HG02763 (cell line): ENCODE data around the gene COL4A3.
"Not testable (repeated sequence)": the region's sequence is repeated elsewhere in the genome, so short reads cannot be mapped to it uniquely, and the experiment has no call there.

Experiments used
- ATAC-seq: cut with Tn5 transposase; IDR thresholded peaks from one replicate; pipeline ENCODE4 v1.9.1; 2021; ENCODE audit warnings: mild to moderate bottlenecking, moderate library complexity; ENCODE audit not compliant: unreplicated experiment

Gene COL4A3

DNA sequence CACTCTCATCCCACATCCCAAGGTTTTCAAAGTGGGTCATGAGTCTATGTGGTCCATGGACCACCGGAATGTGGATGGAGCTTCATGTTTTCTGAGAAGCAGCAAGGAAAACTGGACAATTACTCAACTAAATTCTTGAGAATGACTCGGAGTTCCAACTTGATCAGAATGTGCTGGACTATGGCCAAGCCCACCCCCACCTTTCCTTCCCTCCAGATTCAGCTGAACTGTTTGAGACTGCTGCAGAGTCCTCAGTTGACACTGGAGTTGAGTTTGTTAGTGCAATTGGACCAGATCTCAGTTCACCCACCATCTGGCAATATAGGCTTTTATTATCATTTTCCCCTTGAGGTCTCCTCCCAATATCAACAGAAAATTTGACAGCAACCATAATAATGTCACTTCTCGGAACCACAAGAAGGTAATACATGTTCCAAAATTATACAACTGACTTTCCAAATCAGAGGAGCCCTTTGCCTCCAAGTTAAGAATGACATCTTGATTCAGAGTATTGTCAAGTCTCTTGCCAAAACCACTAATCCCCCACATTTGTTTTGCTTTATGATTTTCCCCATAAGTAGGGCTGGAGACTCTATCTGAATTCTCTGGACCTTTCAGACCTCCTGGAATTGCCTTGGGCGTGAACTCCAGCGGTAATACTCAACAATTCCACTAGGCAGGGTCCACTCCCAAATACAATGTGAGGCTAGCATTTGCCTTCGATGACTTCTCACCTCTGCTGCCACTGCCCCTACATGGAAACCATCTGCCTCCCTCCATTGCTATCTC lies 9.2 kb upstream of the COL4A3 start:
- no peak for ATAC-seq

DNA sequence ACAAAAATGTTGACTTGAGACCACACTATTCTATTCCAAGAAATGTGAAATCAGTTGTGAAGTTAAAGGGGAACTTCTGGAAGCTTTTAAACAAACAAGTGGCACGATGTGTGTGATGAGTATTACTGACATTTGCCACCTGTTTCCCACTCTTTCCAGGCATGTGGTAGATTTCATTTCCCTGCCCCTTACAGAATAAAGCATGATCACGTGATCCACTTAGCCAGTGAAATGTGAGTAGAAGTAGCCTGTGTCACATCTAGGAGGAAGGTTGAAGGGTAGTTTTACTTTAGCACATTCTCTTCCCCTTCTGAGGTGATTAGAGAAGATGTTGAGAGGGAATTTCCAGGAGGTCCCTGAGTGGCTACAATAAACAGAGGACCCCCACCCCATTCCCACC lies 4.3 kb upstream of the COL4A3 start:
- ATAC-seq = no peak

DNA sequence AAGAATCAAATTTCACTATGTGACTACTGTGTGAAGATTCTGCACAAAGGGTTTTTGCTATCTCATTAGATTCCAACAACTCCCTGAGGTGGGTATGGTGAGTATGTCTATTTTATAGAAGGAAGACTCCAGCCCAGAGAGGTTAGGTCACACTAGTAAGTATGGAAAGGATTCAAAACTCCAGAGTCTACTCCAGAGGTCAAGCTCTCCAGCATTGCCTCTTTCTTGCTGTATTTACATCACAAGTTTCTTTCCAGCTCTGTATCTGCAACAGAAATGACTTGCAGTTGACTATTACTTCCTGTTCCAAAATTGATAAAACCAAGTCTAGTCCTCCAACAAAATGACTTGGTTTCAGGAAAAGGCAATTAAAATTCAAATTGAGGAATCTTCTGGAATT lies 2.5 kb upstream of the COL4A3 start:
- no peak for ATAC-seq

DNA sequence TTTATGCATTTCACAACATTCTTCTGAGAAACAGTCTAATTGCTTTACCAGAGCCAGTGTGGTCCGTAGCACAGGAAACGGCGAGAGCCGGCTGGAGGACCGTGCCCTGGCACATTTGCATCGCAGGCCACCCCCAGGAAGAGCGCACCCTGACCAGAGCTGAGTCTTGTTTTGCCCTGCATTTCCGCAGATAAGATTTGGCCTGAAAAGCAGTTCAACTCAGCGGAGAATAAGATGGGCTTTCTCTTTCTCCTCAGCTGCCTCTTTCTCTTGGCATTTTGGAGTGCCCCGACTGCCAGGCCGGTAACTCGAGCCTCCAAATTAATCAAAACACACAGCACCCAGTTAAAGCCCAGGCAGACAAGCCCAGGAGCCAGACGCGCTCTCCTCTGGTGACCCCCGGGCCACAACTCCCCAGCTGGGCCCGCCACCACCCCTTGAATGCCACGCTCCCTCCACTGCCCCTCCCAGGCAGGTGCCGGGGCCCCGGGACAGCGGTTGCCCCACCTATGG lies 883 bp upstream of the COL4A3 start:
- ATAC-seq = peak; percentile 73

DNA sequence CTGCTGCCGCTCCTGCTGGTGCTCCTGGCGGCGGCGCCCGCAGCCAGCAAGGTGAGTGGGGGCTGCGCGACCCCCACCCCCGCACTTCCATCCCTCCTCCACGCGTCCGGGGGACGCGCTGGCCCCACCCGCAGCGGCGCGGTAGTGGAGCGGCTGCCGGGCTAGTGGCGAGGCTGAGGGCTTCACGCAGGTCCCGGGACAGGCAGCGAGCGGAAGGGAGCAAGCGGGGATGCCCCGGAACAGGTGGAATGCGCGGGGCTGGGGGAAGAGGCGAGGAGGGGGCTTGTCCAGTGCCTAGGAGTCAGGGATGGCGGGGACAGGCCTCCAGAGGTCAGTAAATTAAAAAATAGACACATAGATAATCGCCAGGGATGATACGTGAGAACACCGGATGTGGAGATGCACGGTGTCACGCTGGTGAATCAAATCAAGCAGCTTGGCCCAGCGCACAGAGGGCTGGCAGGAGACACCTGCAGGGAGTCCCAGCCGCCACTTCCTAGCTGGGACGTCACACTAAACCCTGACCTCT lies 403 bp downstream of the COL4A3 start:
- ATAC-seq = peak; percentile 56

DNA sequence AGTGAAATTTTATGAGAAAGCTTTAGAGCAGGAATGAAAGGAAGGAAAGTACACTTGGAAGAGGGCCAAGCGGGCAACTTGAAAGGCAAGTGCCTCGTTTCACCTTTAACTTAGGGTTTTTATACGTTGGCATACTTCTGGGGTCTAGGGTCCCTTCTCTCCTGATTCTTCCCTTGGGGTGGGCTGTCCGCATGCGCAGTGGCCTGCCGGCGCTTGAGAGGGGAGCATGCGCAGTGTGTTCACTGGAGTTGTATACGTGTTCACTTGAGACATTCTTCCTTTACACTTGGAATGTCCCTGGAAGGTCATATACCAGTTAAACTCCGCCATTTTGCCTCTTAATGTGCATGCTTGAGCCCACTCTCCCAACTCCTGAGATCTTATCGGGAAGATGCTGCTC lies 7.4 kb downstream of the COL4A3 start:
- ATAC-seq = not testable (repeated sequence)

DNA sequence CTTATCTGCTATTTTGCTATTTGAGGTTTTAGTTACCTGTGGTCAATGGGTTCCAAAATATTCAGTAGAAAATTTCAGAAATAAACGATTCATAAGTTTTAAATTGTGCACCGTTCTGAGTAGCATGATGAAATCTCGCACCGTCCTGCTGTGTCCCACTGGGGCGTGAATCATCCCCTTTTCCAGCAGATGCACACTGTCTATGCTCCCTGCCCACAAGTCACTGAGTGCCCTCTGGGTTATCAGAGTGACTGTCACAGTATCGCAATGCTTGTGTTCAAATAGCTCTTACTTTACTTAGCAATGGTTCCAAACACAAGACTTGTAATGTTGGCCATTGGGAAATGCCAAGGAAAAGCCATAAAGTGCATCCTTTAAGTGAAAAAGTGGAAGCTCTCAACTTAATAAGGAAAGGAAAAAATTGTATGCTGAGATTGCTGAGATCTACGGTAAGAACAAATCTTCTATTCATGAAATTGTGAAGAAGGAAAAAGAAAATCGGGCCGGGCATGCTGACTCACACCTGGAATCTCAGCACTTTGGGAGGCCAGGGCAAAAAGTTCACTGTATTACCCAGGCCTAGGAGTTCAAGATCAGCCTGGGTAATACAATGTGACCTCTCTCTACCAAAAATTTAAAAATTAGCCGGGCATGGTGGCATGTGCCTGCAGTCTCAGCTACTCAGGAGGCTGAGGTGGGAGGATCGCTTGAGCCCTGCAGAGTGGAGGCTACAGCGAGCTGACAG lies 13.3 kb downstream of the COL4A3 start:
- ATAC-seq = no peak

DNA sequence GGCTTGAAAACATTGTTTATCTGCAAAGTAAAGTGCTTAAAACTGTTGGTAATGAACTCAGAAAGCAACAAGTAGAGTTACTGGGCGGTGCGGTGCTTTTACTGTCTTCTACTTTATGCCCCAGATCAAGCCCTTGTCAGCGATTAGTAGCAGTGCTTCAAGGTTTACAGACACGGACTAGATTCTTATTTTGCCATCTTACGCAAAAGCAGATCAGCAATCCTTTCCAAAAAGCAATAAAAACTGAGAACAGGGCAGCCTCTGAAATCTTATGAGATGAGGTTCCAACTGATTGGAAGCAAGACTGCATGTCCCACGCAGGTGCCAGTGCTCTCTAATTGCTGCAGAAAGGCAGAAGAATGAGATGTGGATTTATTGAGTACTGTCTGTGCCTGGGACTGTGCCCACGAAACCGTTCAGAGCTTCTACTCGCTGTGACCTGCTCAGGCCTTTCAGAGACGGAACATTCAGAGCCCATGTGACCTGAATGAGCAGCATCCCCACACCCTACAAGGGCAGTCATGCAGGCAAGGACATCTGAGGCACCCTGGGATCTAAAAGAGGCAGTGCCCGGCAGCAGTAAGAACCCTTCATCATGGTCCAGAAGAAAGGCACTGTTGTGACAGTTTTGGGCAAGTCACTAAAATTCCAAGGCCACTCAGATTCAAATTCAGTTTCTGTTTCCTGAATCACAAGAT lies 15.7 kb downstream of the COL4A3 start:
- no peak for ATAC-seq

DNA sequence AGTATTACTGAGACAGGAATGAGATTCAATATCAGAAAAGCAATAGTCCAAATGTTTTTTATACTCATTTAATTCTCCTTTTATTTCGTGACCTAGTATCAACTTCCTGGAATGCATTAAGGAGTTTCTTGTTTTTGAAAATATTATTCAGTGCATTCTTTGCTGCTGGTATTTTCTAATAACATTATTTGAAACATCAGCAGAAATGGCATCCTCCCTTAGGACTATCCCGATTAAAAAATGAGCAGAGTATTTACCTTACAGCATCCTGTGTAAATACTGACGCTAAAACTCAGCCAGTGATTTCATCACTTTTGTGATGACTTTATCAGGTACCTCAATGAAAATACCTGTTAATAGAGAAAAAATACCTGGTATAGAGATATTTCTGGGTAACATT lies 16.3 kb downstream of the COL4A3 start:
- no peak for ATAC-seq

DNA sequence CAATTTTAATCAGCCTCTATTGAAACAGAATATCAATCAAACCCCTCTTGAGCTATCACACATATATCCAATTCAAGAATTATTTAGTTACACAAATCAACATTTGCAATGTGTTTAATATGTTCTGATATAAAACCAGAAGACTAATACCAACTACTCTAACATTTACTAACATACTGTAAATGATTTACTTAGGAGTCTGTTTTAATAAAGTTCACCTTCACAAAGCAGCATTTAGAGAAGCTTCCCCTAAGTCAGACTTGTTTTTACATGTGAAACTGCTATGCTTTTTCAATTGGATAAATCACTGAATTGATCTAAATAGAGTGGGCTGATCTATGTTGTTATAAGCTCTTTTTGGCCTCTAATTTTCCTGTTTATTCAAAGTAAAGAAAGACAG lies 18.3 kb downstream of the COL4A3 start:
- no peak for ATAC-seq

DNA sequence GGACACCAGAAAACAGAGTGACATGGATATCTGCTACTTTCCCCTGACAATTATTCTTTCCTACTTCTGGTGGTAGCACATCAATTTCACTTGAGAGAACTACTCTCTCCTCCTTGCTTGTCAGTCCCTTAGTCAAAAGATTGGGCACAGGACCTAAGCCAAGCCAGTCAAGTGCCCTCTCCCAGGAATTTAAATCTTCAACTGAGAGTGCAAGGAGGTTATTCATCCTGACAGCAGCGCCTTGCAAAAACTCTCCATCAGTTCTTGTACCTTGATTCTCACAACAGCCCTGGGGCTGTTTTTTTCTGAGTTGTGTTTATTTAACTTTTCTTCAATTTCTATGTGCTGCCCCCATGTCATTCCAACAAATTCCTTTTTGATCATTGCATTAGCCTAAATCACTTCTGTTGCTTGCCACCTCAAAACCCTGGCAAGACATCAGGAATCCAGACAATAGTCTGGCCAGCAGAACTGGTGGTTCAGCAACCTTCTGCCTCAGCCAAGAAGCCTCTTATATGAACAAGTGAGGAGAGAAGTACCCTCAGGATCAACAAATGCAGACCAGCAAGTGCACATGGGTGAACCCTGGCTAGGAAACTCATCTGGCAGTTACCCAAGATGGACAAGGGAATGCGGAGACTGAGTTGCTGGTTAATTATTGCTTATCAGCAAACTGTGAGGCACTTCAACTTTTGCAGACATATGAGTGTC lies 19.4 kb downstream of the COL4A3 start:
- no peak for ATAC-seq

DNA sequence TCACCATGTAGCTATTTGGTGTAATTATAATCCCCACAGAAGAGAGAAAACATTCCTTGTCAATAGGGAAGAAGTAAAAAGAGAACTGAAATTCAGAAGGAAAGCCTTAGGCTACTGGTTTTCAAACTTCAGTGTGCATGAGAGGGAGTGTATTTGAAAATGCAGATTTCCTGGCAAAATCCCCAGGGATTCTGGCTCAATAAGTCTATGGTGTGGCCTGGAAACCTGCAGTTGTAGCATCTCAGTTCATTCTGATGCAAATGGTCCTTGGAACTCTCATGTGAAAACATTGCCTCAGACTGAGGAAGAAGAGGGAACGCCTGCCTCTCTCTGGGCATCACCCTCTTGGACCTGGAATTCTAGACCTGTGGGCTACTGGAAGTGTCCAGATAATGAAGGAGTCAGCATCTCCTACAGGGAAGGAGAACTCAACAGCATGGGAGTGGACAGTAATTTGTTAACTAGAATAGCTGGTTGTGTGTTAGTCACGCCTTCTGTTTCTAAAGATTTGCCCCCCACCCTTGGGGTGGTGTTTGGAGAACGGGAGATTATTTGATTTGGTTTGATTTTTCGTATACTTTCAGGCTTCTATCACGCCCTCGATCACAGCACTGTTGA lies 21.3 kb downstream of the COL4A3 start:
- ATAC-seq = no peak

DNA sequence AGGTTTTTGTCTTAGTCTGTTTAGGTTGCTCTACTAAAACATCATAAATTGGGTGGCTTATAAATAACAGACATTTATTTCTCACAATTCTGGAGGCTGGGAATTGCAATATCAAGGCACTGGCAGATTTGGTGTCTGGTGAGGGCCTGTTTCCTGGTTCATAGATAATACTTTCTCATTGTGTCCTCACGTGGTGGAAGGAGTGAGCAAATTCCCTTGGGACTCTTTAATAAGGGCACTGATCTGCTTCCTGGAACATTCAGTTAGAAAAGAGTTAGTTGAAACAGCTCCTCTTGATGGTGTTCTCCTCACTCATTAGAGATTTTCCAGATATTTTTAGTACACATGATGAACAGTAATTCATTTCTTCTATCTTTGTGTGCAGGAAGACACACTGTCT lies 22.3 kb downstream of the COL4A3 start:
- ATAC-seq = no peak

DNA sequence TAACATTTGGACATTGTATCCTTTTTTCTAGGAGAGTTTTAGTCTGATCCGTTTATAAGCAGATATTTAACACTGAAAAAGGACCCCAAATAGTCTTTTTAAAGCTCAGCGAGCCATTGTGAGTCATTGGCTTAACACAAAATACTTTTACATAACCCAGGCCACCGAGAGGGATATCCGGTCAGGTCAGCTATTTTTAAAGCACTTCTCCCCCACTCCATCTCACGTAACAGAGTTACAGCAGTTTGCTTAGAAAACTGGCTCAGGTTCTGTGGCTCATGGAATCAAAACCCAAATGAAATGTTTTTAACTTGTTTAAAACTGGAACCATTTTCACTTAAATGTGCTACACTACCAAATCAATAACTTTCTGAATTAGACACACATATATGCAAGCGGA lies 23.9 kb downstream of the COL4A3 start:
- ATAC-seq = peak; percentile 57

DNA sequence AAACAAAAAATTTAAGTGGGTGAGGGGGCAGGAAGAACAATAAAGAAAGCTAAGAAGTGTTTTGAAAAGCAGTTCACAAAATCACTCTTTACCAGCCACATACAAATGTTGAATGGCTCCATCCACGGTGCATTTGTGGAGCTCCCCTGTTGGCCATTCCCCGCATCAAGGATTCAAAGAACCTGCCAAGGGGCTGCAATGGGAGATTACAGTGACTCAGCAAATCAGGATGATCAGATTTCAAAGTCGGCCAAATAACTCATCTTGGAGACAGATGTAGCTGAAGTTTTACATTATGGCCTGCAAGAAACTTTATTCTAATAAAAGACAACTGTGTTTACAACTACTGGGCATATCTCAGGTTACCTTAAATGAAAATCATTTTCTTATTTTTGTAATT lies 26.9 kb downstream of the COL4A3 start:
- no peak for ATAC-seq

DNA sequence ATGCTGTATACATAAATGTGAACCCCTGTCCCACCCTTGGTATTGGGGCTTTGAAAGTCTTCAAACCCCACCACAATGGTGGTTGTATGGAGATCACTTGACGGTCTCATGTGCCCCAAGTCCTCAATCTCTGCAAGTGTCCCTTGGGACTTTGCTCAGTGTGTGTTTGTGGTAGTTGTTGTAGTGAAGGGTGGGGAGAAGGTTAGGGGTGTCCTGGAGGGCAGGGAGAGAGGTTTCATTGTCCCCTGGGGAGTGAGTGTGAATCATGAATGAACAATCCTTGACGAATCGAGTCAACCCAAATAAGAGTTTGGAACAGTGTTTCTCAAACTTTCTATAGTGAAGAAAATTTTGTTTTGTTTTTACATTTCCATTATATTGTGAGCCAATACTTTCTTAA lies 28.1 kb downstream of the COL4A3 start:
- ATAC-seq = no peak

DNA sequence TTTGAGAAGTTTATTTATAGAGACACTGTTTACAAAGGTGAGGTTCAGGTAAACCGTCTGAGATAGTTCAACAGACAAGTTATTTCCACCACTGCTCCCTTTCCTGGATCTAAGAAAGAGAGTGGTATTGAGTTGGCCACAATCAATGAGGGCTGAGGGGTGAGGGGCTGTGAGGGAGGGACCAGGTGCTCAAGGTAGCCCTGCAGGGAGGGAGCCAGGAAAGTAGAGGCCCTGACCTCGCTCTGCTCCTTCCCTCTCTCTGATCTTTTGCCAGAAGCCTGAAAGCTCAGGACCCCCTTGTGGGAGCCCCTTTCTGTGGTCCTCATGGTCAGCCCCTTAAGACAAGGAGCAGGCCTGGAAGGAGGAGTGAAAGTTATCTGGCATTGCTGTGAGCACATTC lies 29.8 kb downstream of the COL4A3 start:
- ATAC-seq = no peak

DNA sequence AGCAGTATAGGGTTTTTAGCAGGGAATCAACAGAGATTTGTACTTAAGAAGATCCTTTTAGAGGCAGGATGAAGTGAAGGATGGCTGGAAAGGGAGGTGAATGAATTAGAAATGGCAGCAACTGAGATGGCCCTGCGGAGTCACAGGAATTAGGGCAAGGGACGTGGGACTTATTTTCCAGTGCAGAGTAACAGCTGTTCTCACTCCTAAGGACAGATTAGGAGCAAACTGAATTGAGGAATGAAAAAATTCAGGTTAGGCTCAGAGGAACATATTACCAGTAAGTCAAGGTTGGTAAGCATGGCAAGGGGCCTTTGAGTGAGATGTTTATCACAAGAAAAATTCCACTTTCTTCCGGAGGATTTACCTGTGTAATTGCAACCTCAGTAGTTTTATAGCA lies 34.4 kb downstream of the COL4A3 start:
- no peak for ATAC-seq

DNA sequence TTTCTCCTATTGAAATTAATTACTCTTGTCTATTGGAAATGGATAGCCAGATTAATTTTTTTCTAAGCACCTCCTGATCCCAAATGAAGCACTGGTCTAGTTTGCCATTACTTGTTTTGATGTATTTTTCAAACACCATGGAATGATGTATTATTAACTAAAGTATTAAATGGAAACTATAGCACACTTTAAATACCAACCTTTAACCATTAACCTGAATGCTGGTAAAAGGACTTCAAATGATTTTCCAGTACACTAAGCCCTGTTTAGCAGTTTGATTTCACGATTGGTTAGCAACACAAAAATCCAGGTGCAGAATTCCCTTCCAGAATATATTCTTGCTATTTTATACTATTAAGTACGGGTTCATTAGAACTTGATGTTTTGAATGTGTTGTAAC lies 37.3 kb downstream of the COL4A3 start:
- ATAC-seq = no peak

DNA sequence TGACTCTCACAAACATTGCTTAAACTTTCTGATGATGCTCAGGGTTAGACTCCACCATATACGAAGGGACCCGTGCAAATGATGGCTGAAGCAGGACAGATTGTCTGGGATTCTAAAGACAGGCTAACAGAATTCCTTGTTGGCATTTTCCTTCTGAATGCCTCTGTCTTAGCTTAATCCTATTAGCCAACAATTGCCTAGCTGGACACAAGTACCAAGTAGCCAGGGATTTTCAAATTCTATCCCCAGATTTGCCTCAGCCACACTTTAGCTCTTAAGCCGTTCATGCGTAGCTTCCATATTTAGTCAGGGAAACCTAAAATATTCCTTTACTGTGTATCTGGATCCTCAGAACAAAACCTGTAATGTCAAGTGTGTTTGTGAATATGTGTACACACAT lies 40.0 kb downstream of the COL4A3 start:
- no peak for ATAC-seq
